MM.1S (cell line): ENCODE data around the gene HELZ.

Experiments
- CTCF ChIP-seq: fragments of 300-600 bp; sonication (generic); IDR thresholded peaks from 2 replicates; pipeline ENCODE4 v1.5.1; 2016; ENCODE audit warnings: antibody characterized with exemption, low read length, mixed read lengths
- EZH2 ChIP-seq: fragments of 300-600 bp; sonication (generic); optimal IDR thresholded peaks from 2 replicates; pipeline ENCODE3; 2017; ENCODE audit warnings: low read depth, mild to moderate bottlenecking, antibody characterized with exemption, low read length, mixed read lengths

- TF ChIP-seq CTCF (no peak), EZH2 (no peak)
Observed at GRCh38 chr17:67025216-67025792, 219.7 kb downstream of the HELZ start.
